Aorta (tissue), 5 donors: ENCODE measurements around the gene STAT4. TPM values are rescaled to one million over a fixed set of nuclear protein-coding genes. Genes with fewer than 3 reads are reported as not detected.

Experiments
- ATAC-seq: fragments of 200-7000 bp; cut with Tn5 transposase; one replicate; pipeline ENCODE4 v1.9.1; 2022; ENCODE audit warnings: moderate library complexity; ENCODE audit not compliant: low FRiP score
- DNase-seq, 2 donors: peaks; one replicate each; pipeline ENCODE4 v3.0.0-alpha.2; 2020
- H3K27ac ChIP-seq, 2 donors: one replicate each; pipeline ENCODE4 v1.5.1; 2013; ENCODE audit warnings: low read length in 2 of 2, mild to moderate bottlenecking in 2 of 2, moderate library complexity in 2 of 2, control low read depth in 1 of 2, inconsistent platforms in 1 of 2, low read depth in 1 of 2
- H3K27me3 ChIP-seq, 2 donors: one replicate each; pipeline ENCODE4 v1.6.1; 2013; ENCODE audit warnings: control low read depth in 1 of 2, low read length in 1 of 2, mild to moderate bottlenecking in 1 of 2, moderate library complexity in 1 of 2; ENCODE audit not compliant: insufficient read depth in 2 of 2, control insufficient read depth in 1 of 2
- H3K36me3 ChIP-seq, 2 donors: one replicate each; pipeline ENCODE4 v1.6.1; 2013; ENCODE audit warnings: control low read depth in 1 of 2, low read length in 1 of 2, mild to moderate bottlenecking in 1 of 2; ENCODE audit not compliant: insufficient read depth in 2 of 2, control insufficient read depth in 1 of 2
- H3K4me1 ChIP-seq, 2 donors: one replicate each; pipeline ENCODE4 v1.6.1; 2013; ENCODE audit warnings: low read length in 2 of 2, control low read depth in 1 of 2, mild to moderate bottlenecking in 1 of 2, moderate library complexity in 1 of 2; ENCODE audit not compliant: insufficient read depth in 2 of 2, control insufficient read depth in 1 of 2
- H3K4me3 ChIP-seq, 2 donors: one replicate each; pipeline ENCODE4 v1.5.1; 2013; ENCODE audit warnings: low read length in 2 of 2, control low read depth in 1 of 2, mild to moderate bottlenecking in 1 of 2
- H3K9me3 ChIP-seq: one replicate; pipeline ENCODE4 v1.6.1; 2013; ENCODE audit warnings: mild to moderate bottlenecking, low read length; ENCODE audit not compliant: control insufficient read depth
- WGBS, 2 donors: extraction: QIAGEN DNeasy Blood & Tissue Kit; methylation state at CpG; one replicate each; pipeline ENCODE4 v1.1.7; 2013; 5-methylcytosine and 5-hydroxymethylcytosine counted together
- intact Hi-C, 2 donors: fragments of 100-400 bp; cut with DNase I; formaldehyde crosslinking; loops; one replicate each; pipeline versions ENCODE4 v1.14.2 to v1.15.0; 2022
- polyA plus RNA-seq, 2 donors: library from polyadenylated mRNA; stranded (reverse); fragments of 200-250 nt; gene quantifications; one replicate each; pipeline ENCODE4 v1.2.3, GENCODE V29; 2013
- total RNA-seq, 2 donors: library from RNA; stranded (reverse); fragmentation: NEBNext Ultra II Directional; extraction: Animal tissue kit (Norgen Biotek cat#: 25700); gene quantifications; one replicate each; pipeline ENCODE4 v1.2.1, GENCODE V29; 2021
- donor health status: healthy with polysubstance abuse.
- donor health status: Bipolar disorder and iron deficiency.
- donor health status: DM: no; HTN: no; CAD: no.
- donor health status: DM: no; HTN: no; CAD: no.
- donor health status: DM: yes; HTN: yes; CAD: no.

STAT4 gene
- total and polyA plus RNA-seq, 4 donors, result 1.1 to 7.7 (median 3.0) TPM

- Histone ChIP-seq H3K27ac (no peak overlapping the region), H3K4me3 (no peak overlapping the region), H3K9me3 (no peaks in the 10 kb centered on the region), H3K36me3 (no peaks in the 10 kb centered on the region), H3K27me3 (no peaks in the 10 kb centered on the region), H3K4me1 (peaks cover 4 to 26% of the 10 kb centered on the region in 2 donors)
- ATAC-seq (no peak), DNase-seq (no peak)
- WGBS, 2 donors, result 93 to 94% methylated on average over 1 of the region's 1 CpG
- intact Hi-C loops, result loop anchor here in 1 of 2 donors (10.0 kb wide), 1 partner anchor 55 kb away; no protein-coding TSS in a partner anchor
Measured at GRCh38 chr2:191170301-191170636, 19.5 kb upstream of the STAT4 start.

DNA sequence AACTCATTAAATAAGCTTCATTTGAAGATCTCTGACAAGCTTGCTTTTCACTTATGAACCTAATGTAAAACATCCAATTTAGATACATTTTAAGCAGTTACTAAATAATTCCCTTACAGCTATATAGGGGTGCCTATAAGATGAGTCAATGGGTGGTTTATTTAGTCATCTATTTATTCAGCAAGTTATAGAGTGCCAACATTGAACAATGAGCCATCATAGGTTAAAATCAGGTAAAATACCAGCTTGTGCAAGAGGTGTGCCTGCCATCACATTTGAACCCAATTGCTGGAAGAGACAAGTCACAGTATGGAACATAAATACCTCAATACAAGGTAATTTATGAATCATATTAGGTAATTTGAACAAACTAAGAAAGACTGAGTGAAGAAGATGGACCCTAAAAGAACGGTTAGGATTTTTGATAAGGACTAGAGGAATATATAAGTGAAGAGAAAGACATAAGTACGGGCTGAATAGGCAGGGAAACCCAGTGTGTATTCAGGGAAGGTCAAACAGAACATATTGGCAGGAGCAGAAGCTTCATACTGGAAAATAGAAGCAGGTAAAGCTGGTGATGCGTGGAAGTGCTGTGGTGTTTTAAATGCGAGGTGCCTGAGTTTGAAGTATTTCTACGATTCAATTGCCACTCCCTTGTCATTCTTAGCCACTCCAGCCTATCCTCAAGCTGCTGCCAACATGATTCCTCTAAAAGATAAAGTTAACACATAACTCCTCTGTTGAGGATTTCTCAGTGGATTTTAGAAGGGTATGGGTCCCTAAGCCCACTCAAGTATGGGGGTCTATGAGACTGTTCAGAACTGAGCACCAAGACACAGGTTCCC, 18.9 kb upstream of the STAT4 start:
- no peak for DNase-seq
- no peak overlapping the region for H3K27ac ChIP-seq
- intact Hi-C loops, result loop anchor here (5.0 to 10.0 kb wide), 3 partner anchors 55 to 353 kb away; no protein-coding TSS in a partner anchor
- no peaks in the 10 kb centered on the region for H3K36me3 ChIP-seq
- no peak overlapping the region for H3K4me3 ChIP-seq
- H3K27me3 ChIP-seq, result no peaks in the 10 kb centered on the region
- H3K9me3 ChIP-seq, result no peaks in the 10 kb centered on the region
- ATAC-seq, result no peak
- peaks cover 4 to 26% of the 10 kb centered on the region in 2 donors for H3K4me1 ChIP-seq
- WGBS, 2 donors, result 91 to 96% methylated on average over 5 of the region's 5 CpGs

GRCh38 chr2:191167766-191168165, 17.0 kb upstream of the STAT4 start:
- peak; percentile 58 for ATAC-seq
- WGBS, 2 donors, result 4 to 9% methylated on average over 2 of the region's 2 CpGs
- H3K36me3 ChIP-seq, result no peaks in the 10 kb centered on the region
- no peak for DNase-seq
- no peak overlapping the region for H3K4me3 ChIP-seq
- no peaks in the 10 kb centered on the region for H3K27me3 ChIP-seq
- intact Hi-C loops, result loop anchor here (2.0 to 5.0 kb wide), 3 partner anchors 333 to 355 kb away; no protein-coding TSS in a partner anchor
- no peaks in the 10 kb centered on the region for H3K9me3 ChIP-seq
- H3K4me1 ChIP-seq, result peaks cover 4 to 26% of the 10 kb centered on the region in 2 donors
- H3K27ac ChIP-seq, result no peak overlapping the region

DNA sequence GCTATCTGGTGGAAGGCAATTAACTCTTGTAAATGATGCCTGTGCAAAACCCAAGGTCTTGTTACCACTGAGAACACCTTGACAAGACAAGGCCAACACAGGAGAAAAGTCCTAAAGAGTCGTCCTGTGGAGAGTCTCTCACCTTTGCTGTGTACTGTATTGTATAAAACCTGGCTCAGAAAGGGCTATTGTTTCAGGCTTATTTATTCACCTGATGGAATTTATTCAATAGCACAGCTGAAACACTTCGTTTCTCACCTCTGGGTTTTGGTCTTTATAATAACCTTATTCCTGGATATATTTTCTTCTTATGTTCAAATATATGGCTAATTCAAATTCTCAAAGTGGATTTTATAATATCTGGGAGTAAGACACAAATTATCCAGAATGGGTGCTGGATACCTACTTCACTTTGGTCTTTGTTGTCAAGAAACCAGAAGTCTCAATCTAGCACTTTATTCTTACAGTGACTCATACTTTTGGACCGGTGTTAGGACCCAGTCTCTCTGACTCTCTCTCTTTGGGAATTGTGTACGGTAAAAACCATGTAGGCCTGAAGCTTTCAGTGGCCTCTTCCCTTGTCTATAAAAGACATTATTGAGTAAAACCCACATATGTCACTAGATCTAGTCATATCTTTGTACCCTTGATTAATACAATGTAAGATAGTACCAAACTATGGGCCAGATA, 16.1 kb upstream of the STAT4 start:
- 55% methylated on average over 4 of the region's 4 CpGs for WGBS, 2 donors
- intact Hi-C loops, result loop anchor here (2.0 to 5.0 kb wide), 3 partner anchors 334 to 355 kb away; no protein-coding TSS in a partner anchor
- DNase-seq (no peak), ATAC-seq (peak; percentile 33)
- Histone ChIP-seq H3K4me3 (no peak overlapping the region), H3K27ac (no peak overlapping the region), H3K9me3 (no peaks in the 10 kb centered on the region), H3K4me1 (peaks cover 4 to 17% of the 10 kb centered on the region in 2 donors), H3K36me3 (no peaks in the 10 kb centered on the region), H3K27me3 (no peaks in the 10 kb centered on the region)

GRCh38 chr2:191166111-191166755, 15.4 kb upstream of the STAT4 start:
- no peak for DNase-seq
- no peaks in the 10 kb centered on the region for H3K9me3 ChIP-seq
- no peaks in the 10 kb centered on the region for H3K27me3 ChIP-seq
- H3K4me3 ChIP-seq, result no peak overlapping the region
- WGBS, 2 donors, result 17 to 21% methylated on average over 4 of the region's 4 CpGs
- ATAC-seq, result peak; percentile 73
- H3K27ac ChIP-seq, result no peak overlapping the region
- H3K4me1 ChIP-seq, result peaks cover 4 to 11% of the 10 kb centered on the region in 2 donors
- intact Hi-C loops, result loop anchor here (2.0 to 5.0 kb wide), 3 partner anchors 335 to 356 kb away; no protein-coding TSS in a partner anchor
- H3K36me3 ChIP-seq, result no peaks in the 10 kb centered on the region

- ATAC-seq (peak; percentile 91), DNase-seq (no peak)
- H3K27me3 ChIP-seq, result no peaks in the 10 kb centered on the region
- intact Hi-C loops, result loop anchor here (5.0 kb wide), 2 partner anchors 337 to 357 kb away; no protein-coding TSS in a partner anchor
- peaks cover 4 to 11% of the 10 kb centered on the region in 2 donors for H3K4me1 ChIP-seq
- H3K9me3 ChIP-seq, result no peaks in the 10 kb centered on the region
- H3K27ac ChIP-seq, result no peak overlapping the region
- H3K4me3 ChIP-seq, result no peak overlapping the region
- H3K36me3 ChIP-seq, result no peaks in the 10 kb centered on the region
- WGBS, 2 donors, result 20 to 21% methylated on average over 5 of the region's 5 CpGs
Measured at GRCh38 chr2:191165176-191165643, 14.4 kb upstream of the STAT4 start.

DNA sequence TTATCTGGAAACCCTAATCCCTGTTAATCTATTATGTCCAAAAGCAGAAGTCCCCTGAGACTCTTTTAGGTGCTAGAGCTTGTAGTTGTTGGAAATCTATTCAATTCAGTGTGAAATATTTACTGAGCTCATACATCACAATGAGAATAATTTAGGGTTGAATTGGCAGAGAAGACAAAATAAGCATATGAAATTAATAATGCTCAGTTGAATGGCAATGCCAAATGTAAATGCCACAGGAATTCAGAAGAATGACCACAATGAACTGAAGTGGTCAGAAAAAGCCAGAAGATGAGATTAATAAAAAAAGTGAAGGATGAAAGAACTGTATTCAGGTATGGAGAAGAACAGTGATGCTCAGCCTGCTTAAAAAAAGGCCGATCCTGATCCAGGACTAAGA, 8.0 kb upstream of the STAT4 start:
- DNase-seq (no peak), ATAC-seq (no peak)
- no peaks in the 10 kb centered on the region for H3K9me3 ChIP-seq
- H3K4me3 ChIP-seq, result no peak overlapping the region
- WGBS, 2 donors, result 99 to 100% methylated on average over 1 of the region's 1 CpG
- no peak overlapping the region for H3K27ac ChIP-seq
- no peaks in the 10 kb centered on the region for H3K36me3 ChIP-seq
- intact Hi-C loops, result loop anchor here in 1 of 2 donors (5.0 kb wide), 1 partner anchor 106 kb away; no protein-coding TSS in a partner anchor
- no peaks in the 10 kb centered on the region for H3K27me3 ChIP-seq
- no peaks in the 10 kb centered on the region for H3K4me1 ChIP-seq

DNA sequence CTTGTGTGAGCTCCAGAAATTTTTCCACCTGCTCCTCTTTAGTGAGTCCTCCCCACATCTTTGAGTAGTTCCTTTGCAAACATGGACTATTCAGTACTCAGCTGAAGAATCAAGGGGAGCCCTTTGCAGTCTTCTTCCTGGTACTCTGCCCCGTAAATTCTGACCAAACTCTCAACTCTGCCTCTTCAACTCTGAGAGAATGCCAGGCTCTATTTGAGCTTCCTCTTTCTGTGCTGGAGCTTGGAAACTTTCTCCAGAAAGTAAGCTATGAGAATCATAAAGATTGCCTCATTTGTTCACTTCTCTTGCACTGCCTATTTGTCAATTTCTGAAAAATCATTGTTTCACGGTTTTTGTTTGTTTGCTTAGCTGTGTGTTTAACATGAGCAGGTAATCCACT, 7.4 kb upstream of the STAT4 start:
- Histone ChIP-seq H3K36me3 (no peaks in the 10 kb centered on the region), H3K4me1 (no peaks in the 10 kb centered on the region), H3K27me3 (no peaks in the 10 kb centered on the region), H3K27ac (no peak overlapping the region), H3K9me3 (no peaks in the 10 kb centered on the region), H3K4me3 (no peak overlapping the region)
- intact Hi-C loops, result loop anchor here in 1 of 2 donors (5.0 kb wide), 1 partner anchor 106 kb away; no protein-coding TSS in a partner anchor
- WGBS, 2 donors, result 70 to 72% methylated on average over 2 of the region's 2 CpGs
- DNase-seq (no peak), ATAC-seq (no peak)
